GM12874 (cell line): ENCODE data around the gene SFN.

ENCODE experiments used
- CTCF ChIP-seq: IDR thresholded peaks from 2 replicates; pipeline ENCODE4 v1.5.1; 2011; ENCODE audit warnings: low read depth, mild to moderate bottlenecking, control low read depth, low read length, moderate library complexity; ENCODE audit not compliant: insufficient read depth

Gene SFN

GRCh38 chr1:26854906-26855305, 8.0 kb upstream of the SFN start:
- no peak for TF ChIP-seq CTCF

GRCh38 chr1:26855636-26856035, 7.3 kb upstream of the SFN start:
- TF ChIP-seq CTCF = no peak

GRCh38 chr1:26856181-26856580, 6.8 kb upstream of the SFN start:
- TF ChIP-seq CTCF = no peak

- TF ChIP-seq CTCF = no peak
Measured at GRCh38 chr1:26856604-26857469, 6.1 kb upstream of the SFN start.

- TF ChIP-seq CTCF = no peak
Measured at GRCh38 chr1:26857473-26858060, 5.4 kb upstream of the SFN start.

GRCh38 chr1:26858160-26858559, 4.8 kb upstream of the SFN start:
- TF ChIP-seq CTCF = no peak

GRCh38 chr1:26858891-26859640, 3.9 kb upstream of the SFN start:
- TF ChIP-seq CTCF = no peak
